ENCODE data around the gene TMEM190.

TMEM190 gene

DNA sequence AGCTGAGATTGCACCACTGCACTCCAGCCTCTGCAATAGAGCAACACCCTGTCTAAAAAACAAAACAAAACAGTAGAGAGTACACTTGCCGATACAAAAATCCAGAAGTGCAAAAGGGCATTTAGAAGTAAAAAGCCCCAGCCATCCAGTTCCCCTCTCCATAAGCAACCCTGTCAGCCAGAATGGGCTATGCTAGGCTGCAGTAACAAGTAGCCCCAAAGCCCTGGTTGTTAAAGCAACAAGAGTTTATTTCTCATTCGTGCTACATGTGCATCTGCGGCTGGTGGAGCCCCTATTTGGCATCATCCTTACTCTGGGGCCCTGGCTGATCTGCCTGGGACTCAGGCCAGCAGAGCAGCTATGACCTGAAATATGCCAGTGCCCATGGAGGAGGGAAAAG, 47.9 kb downstream of the TMEM190 start:
- DNase-seq, result no peak

GRCh38 chr19:55426042-55426441, 49.4 kb downstream of the TMEM190 start:
- no peak for DNase-seq
